ENCODE results near the gene GREM2. TPM values are rescaled to one million over a fixed set of nuclear protein-coding genes. Genes with fewer than 3 reads are reported as not detected.

The GREM2 gene
- not detected for total RNA-seq

GRCh38 chr1:240611619-240612480 is at the start of gene GREM2:
Gene GREM2 (minus strand): TSS chr1:240612155. CDS start chr1:240493475, 118,680 bp downstream.
- POLR2A ChIA-PET = no interaction called here
- CTCF ChIA-PET = no interaction called here

- ChIA-PET CTCF (no interaction called here), POLR2A (no interaction called here)
Observed at GRCh38 chr1:240658312-240658960, 46.5 kb upstream of the GREM2 start.

- CTCF ChIA-PET = no interaction called here
- POLR2A ChIA-PET = no interaction called here
Observed at GRCh38 chr1:240656531-240656930, 44.6 kb upstream of the GREM2 start.

- ChIA-PET CTCF (no interaction called here), POLR2A (no interaction called here)
Observed at GRCh38 chr1:240652961-240653409, 41.0 kb upstream of the GREM2 start.

- CTCF ChIA-PET = no interaction called here
- POLR2A ChIA-PET = no interaction called here
Observed at GRCh38 chr1:240652549-240652948, 40.6 kb upstream of the GREM2 start.

GRCh38 chr1:240650877-240651276 is 38.9 kb upstream of the GREM2 start:
- POLR2A ChIA-PET = no interaction called here
- CTCF ChIA-PET = no interaction called here

- CTCF ChIA-PET = no interaction called here
- POLR2A ChIA-PET = no interaction called here
Observed at GRCh38 chr1:240649733-240650721, 38.1 kb upstream of the GREM2 start.

- CTCF ChIA-PET = no interaction called here
Observed at GRCh38 chr1:240646571-240647240, 34.8 kb upstream of the GREM2 start.

GRCh38 chr1:240644732-240645131 is 32.8 kb upstream of the GREM2 start:
- ChIA-PET POLR2A (no interaction called here), CTCF (no interaction called here)

More at GRCh38 chr1:240646571-240647240, 34.8 kb upstream of the GREM2 start:
- POLR2A ChIA-PET = no interaction called here

GRCh38 chr1:240635466-240636256 is 23.7 kb upstream of the GREM2 start:
- POLR2A ChIA-PET = no interaction called here

GRCh38 chr1:240630409-240630808 is 18.5 kb upstream of the GREM2 start:
- ChIA-PET POLR2A (no interaction called here), CTCF (no interaction called here)

More at GRCh38 chr1:240635466-240636256, 23.7 kb upstream of the GREM2 start:
- CTCF ChIA-PET = no interaction called here

- POLR2A ChIA-PET = no interaction called here
- CTCF ChIA-PET = no interaction called here
Observed at GRCh38 chr1:240621249-240621648, 9.3 kb upstream of the GREM2 start.

GRCh38 chr1:240619906-240620621 is 8.1 kb upstream of the GREM2 start:
- ChIA-PET CTCF (no interaction called here), POLR2A (no interaction called here)

GRCh38 chr1:240619357-240619756 is 7.4 kb upstream of the GREM2 start:
- POLR2A ChIA-PET = no interaction called here
- CTCF ChIA-PET = no interaction called here

- ChIA-PET CTCF (no interaction called here), POLR2A (no interaction called here)
Observed at GRCh38 chr1:240618946-240619345, 7.0 kb upstream of the GREM2 start.

- POLR2A ChIA-PET = no interaction called here
- CTCF ChIA-PET = no interaction called here
Observed at GRCh38 chr1:240616018-240616417, 4.1 kb upstream of the GREM2 start.

- ChIA-PET POLR2A (no interaction called here), CTCF (no interaction called here)
Observed at GRCh38 chr1:240613356-240614142, 1.6 kb upstream of the GREM2 start.

GRCh38 chr1:240612811-240613210 is 856 bp upstream of the GREM2 start:
- POLR2A ChIA-PET = no interaction called here
- CTCF ChIA-PET = no interaction called here
